H9 (cell line): ENCODE data around the gene SLC9A2. TPM values are rescaled to one million over a fixed set of nuclear protein-coding genes. Genes with fewer than 3 reads are reported as not detected.

ENCODE experiments used
- DNase-seq: peaks from one replicate; pipeline ENCODE4 v3.0.0-alpha.2; 2017
- H2AFZ ChIP-seq: one replicate; pipeline ENCODE4 v1.6.1; 2013; ENCODE audit warnings: mild to moderate bottlenecking, low read length, control low read depth, moderate library complexity
- H2AK5ac ChIP-seq: 2 replicates; pipeline ENCODE4 v1.6.1; 2013; ENCODE audit warnings: low read length, control low read depth, mixed read lengths; ENCODE audit not compliant: insufficient read length
- H2BK120ac ChIP-seq: one replicate; pipeline ENCODE4 v1.6.1; 2013; ENCODE audit warnings: low read depth, mild to moderate bottlenecking, low read length, control low read depth, inconsistent platforms; ENCODE audit not compliant: poor library complexity, severe bottlenecking
- H2BK12ac ChIP-seq: 2 replicates; pipeline ENCODE4 v1.6.1; 2013; ENCODE audit warnings: low read length, control low read depth, mixed read lengths, low read depth; ENCODE audit not compliant: insufficient read length
- H2BK15ac ChIP-seq: 2 replicates; pipeline ENCODE4 v1.6.1; 2013; ENCODE audit warnings: low read depth, low read length, control low read depth
- H2BK20ac ChIP-seq: one replicate; pipeline ENCODE4 v1.6.1; 2013; ENCODE audit warnings: low read depth, mild to moderate bottlenecking, low read length, control low read depth, inconsistent platforms; ENCODE audit not compliant: poor library complexity, severe bottlenecking
- H2BK5ac ChIP-seq: 2 replicates; pipeline ENCODE4 v1.6.1; 2013; ENCODE audit warnings: low read length, control low read depth, mixed read lengths; ENCODE audit not compliant: insufficient read length
- H3K14ac ChIP-seq: 2 replicates; pipeline ENCODE4 v1.6.1; 2013; ENCODE audit warnings: low read length, control low read depth; ENCODE audit not compliant: insufficient read depth
- H3K18ac ChIP-seq: 2 replicates; pipeline ENCODE4 v1.6.1; 2013; ENCODE audit warnings: low read depth, mild to moderate bottlenecking, mixed read lengths, low read length, control low read depth; ENCODE audit not compliant: insufficient read length
- H3K23ac ChIP-seq: 2 replicates; pipeline ENCODE4 v1.6.1; 2013; ENCODE audit warnings: low read length, control low read depth, mixed read lengths, low read depth; ENCODE audit not compliant: insufficient read length
- H3K23me2 ChIP-seq: 2 replicates; pipeline ENCODE4 v1.6.1; 2013; ENCODE audit warnings: low read depth, mild to moderate bottlenecking, mixed read lengths, low read length, control low read depth; ENCODE audit not compliant: insufficient read length, poor library complexity, severe bottlenecking
- H3K27ac ChIP-seq: 2 replicates; pipeline ENCODE4 v1.5.1; 2013; ENCODE audit warnings: low read length, control low read depth, mixed read lengths, low read depth; ENCODE audit not compliant: insufficient read length
- H3K27me3 ChIP-seq: 2 replicates; pipeline ENCODE4 v1.6.1; 2013; ENCODE audit warnings: low read length, control low read depth, inconsistent platforms; ENCODE audit not compliant: insufficient read depth
- H3K4ac ChIP-seq: 2 replicates; pipeline ENCODE4 v1.6.1; 2013; ENCODE audit warnings: low read depth, mild to moderate bottlenecking, control low read depth, inconsistent platforms, low read length, moderate library complexity
- H3K4me1 ChIP-seq: 2 replicates; pipeline ENCODE4 v1.6.1; 2013; ENCODE audit warnings: low read length, control low read depth, inconsistent platforms; ENCODE audit not compliant: insufficient read depth
- H3K4me2 ChIP-seq: 2 replicates; pipeline ENCODE4 v1.6.1; 2013; ENCODE audit warnings: low read length, control low read depth, mixed read lengths; ENCODE audit not compliant: insufficient read length, insufficient read depth
- H3K56ac ChIP-seq: 2 replicates; pipeline ENCODE4 v1.6.1; 2013; ENCODE audit warnings: low read depth, mild to moderate bottlenecking, mixed read lengths, low read length, control low read depth; ENCODE audit not compliant: insufficient read length
- H3K79me1 ChIP-seq: 2 replicates; pipeline ENCODE4 v1.6.1; 2013; ENCODE audit warnings: low read depth, mild to moderate bottlenecking, moderate library complexity, low read length, control low read depth, inconsistent platforms; ENCODE audit not compliant: insufficient read depth, poor library complexity, severe bottlenecking
- H3K79me2 ChIP-seq: 2 replicates; pipeline ENCODE4 v1.6.1; 2013; ENCODE audit warnings: low read length, control low read depth, inconsistent platforms; ENCODE audit not compliant: insufficient read depth
- H3K9ac ChIP-seq: 2 replicates; pipeline ENCODE4 v1.6.1; 2013; ENCODE audit warnings: low read length, control low read depth, mixed read lengths; ENCODE audit not compliant: insufficient read length; ENCODE audit errors: extremely low read depth
- H3K9me3 ChIP-seq: one replicate; pipeline ENCODE4 v1.6.1; 2013; ENCODE audit warnings: low read depth, low read length, inconsistent platforms; ENCODE audit not compliant: control insufficient read depth
- H3T11ph ChIP-seq: one replicate; pipeline ENCODE4 v1.6.1; 2013; ENCODE audit warnings: mild to moderate bottlenecking, low read length, control low read depth, inconsistent platforms
- H4K20me1 ChIP-seq: one replicate; pipeline ENCODE4 v1.6.1; 2013; ENCODE audit not compliant: control insufficient read depth, insufficient read length, insufficient read depth
- H4K5ac ChIP-seq: 2 replicates; pipeline ENCODE4 v1.6.1; 2013; ENCODE audit warnings: low read depth, mild to moderate bottlenecking, mixed read lengths, low read length, control low read depth; ENCODE audit not compliant: insufficient read length
- H4K8ac ChIP-seq: replicated peaks from 2 replicates; pipeline ENCODE4 v1.6.1; 2013; ENCODE audit warnings: low read length, control low read depth, mixed read lengths, low read depth; ENCODE audit not compliant: insufficient read length
- H4K91ac ChIP-seq: 2 replicates; pipeline ENCODE4 v1.6.1; 2013; ENCODE audit warnings: low read depth, mild to moderate bottlenecking, moderate library complexity, mixed read lengths, low read length, control low read depth; ENCODE audit not compliant: insufficient read length
- H3K27ac Mint-ChIP-seq, 3 experiments: 2 replicates in 2 of 3; 3 replicates in 1 of 3; pipeline ENCODE4 v1.8.0; 2020 to 2021; ENCODE audit warnings: mixed read lengths in 3 of 3, mild to moderate bottlenecking in 1 of 3, moderate library complexity in 1 of 3
- H3K27me3 Mint-ChIP-seq: 2 replicates; pipeline ENCODE4 v1.8.0; 2021; ENCODE audit warnings: low read depth, mild to moderate bottlenecking, moderate library complexity, mixed read lengths
- H3K36me3 Mint-ChIP-seq, 3 experiments: 2 replicates in 2 of 3; 3 replicates in 1 of 3; pipeline ENCODE4 v1.8.0; 2020 to 2021; ENCODE audit warnings: low read depth in 3 of 3, mixed read lengths in 3 of 3; ENCODE audit not compliant: insufficient read depth in 1 of 3
- H3K4me1 Mint-ChIP-seq, 2 experiments: 2 replicates each; pipeline ENCODE4 v1.8.0; 2020; ENCODE audit warnings: mixed read lengths in 2 of 2
- H3K4me3 Mint-ChIP-seq, 2 experiments: 2 replicates in 1 of 2; 3 replicates in 1 of 2; pipeline ENCODE4 v1.8.0; 2020 to 2021; ENCODE audit warnings: mild to moderate bottlenecking in 2 of 2, mixed read lengths in 2 of 2, moderate library complexity in 1 of 2
- H3K9me3 Mint-ChIP-seq, 2 experiments: 2 replicates in 1 of 2; 3 replicates in 1 of 2; pipeline ENCODE4 v1.8.0; 2020; ENCODE audit warnings: mild to moderate bottlenecking in 2 of 2, mixed read lengths in 2 of 2, moderate library complexity in 1 of 2
- CTCF ChIP-seq: fragments of 200-600 bp; sonication (generic); conservative IDR thresholded peaks from 3 replicates; pipeline ENCODE4 v1.8.0; 2021; ENCODE audit warnings: antibody characterized with exemption, mild to moderate bottlenecking
- WGBS: extraction: QIAGEN DNeasy Blood & Tissue Kit; methylation state at CpG from one replicate; pipeline ENCODE4 v1.1.7; 2013; ENCODE audit warnings: missing lambda C conversion rate, low lambda C conversion rate, mixed read lengths; ENCODE audit not compliant: insufficient read length; ENCODE audit errors: extremely low coverage; 5-methylcytosine and 5-hydroxymethylcytosine counted together
- total RNA-seq: library from RNA; stranded (reverse); gene quantifications from 2 replicates; pipeline ENCODE4 v1.2.1, GENCODE V29; 2021

The SLC9A2 gene
- total RNA-seq, 1 experiment from 2014 or later: 0.04 TPM

DNA sequence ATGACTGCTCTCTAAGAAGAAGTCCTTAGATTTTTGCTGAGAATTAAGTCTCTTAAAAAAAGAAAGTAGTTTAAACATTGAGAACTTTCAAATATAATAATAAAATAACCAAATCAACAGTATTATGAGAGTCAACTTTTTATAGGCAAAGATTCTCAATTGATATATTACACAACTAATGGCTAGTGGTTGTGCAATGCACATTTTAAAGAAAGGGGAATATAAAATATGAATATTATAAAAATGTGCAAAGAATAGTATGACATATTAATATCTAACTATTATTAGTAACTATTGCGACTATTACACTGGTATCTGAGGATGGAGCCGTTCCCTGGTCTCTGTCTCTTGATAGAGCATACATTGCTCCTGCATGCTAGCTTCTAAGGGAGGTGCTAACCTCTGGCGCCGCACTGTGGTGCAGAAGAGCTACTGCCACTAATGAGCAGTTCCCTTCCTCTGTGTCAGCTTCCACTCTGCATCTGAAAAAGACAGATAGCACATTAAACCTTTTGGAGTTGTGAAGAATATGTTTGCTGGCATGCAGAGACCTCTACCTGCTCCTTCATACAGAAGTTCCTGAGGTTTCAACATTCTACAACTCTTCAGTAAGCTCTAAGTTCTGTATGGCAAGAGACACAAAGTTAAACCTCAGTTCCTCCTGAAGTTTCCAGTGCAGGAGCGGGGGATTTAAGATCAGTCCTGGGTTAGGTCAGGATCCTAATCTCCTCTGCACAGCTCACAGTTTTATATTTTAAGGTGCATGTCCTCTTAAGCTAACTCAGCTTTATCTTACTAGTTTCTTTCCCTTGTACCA, 3.5 kb upstream of the SLC9A2 start:
- H3K79me2 ChIP-seq: no peaks in the 10 kb centered on the region
- Mint-ChIP-seq H3K4me1 (peaks cover 15 to 17% of the 10 kb centered on the region in 2 experiments), H3K9me3 (peaks cover 0 to 3% of the 10 kb centered on the region in 2 experiments; a peak in 1 of 5 replicates), H3K4me3 (no peak overlapping the region), H3K27ac (no peak overlapping the region), H3K36me3 (peaks cover 0 to 1% (median 0%) of the 10 kb centered on the region in 3 experiments; a peak in 1 of 7 replicates), H3K27me3 (peaks cover 54% of the 10 kb centered on the region)
- no peak overlapping the region for H2AK5ac ChIP-seq
- H3K23ac ChIP-seq: no peak overlapping the region
- H3K23me2 ChIP-seq: peaks cover 7% of the 10 kb centered on the region
- peak; percentile 90 for TF ChIP-seq CTCF
- H2BK20ac ChIP-seq: no peak overlapping the region
- no peak overlapping the region for H3K4me2 ChIP-seq
- H4K91ac ChIP-seq: no peak overlapping the region
- no peak overlapping the region for H4K8ac ChIP-seq
- H4K5ac ChIP-seq: no peak overlapping the region
- H3K27me3 ChIP-seq: peaks cover 16% of the 10 kb centered on the region; the same call in 1 of the 2 replicates
- H3K14ac ChIP-seq: no peak overlapping the region
- H3K4ac ChIP-seq: no peak overlapping the region
- H3K9ac ChIP-seq: no peak overlapping the region
- no peaks in the 10 kb centered on the region for H3K79me1 ChIP-seq
- no peak overlapping the region for H3T11ph ChIP-seq
- no peak overlapping the region for H2BK15ac ChIP-seq
- peaks cover 2% of the 10 kb centered on the region; the same call in 1 of the 2 replicates for H3K4me1 ChIP-seq
- H3K18ac ChIP-seq: no peak overlapping the region
- H3K27ac ChIP-seq: no peak overlapping the region
- no peaks in the 10 kb centered on the region for H3K9me3 ChIP-seq
- no peak overlapping the region for H2BK12ac ChIP-seq
- peak; percentile 62 for DNase-seq
- H3K56ac ChIP-seq: no peak overlapping the region
- WGBS: no CpG with 5 or more reads among the region's 5 CpGs
- no peak overlapping the region for H2AFZ ChIP-seq
- H4K20me1 ChIP-seq: no peaks in the 10 kb centered on the region
- no peak overlapping the region for H2BK120ac ChIP-seq
- H2BK5ac ChIP-seq: no peak overlapping the region
